Measurements from ENCODE around the gene RAPGEF1.

- TF ChIP-seq POLR2A (IDR thresholded peaks at IDR 0.05) (no peak), CTCF (IDR thresholded peaks at IDR 0.05) (no peak)
Observed at GRCh38 chr9:131671133-131671520, 68.7 kb downstream of the RAPGEF1 start.
